ENCODE results near the gene SETD3. TPM values are rescaled to one million over a fixed set of nuclear protein-coding genes. Genes with fewer than 3 reads are reported as not detected.

The SETD3 gene
- total RNA-seq, 1 experiment from 2014 or later: 90.3 TPM

DNA sequence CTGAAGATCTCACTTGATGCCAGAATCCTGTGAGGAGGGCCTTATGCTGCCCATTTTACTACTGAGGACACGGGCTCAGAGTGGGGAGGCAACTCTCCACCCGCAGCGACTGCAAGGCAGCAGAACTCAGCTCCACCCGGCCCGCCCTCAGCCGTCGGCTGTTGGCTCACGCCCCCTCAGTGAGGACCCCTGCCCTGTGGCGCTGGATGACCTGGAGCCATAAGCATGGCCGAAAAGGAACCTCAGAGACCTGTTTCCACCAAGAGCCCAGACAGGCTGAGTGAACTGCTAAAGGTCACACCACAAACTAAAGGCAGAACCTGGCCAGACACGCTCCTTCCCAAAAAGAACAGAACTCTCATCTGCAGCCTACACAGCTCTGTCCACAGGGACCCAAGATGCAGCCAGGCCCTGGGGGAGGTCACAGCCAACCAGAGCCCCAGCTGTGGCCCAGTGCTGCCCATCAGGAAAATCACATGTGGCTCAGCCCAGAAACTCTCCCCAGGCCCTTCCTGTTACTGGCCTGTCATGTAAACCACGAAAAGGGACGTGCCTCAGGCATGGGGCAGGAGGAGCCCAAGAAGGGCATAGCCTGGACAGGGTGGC lies 33.4 kb upstream of the SETD3 start:
- Histone ChIP-seq H3K27me3 (ENCODE audit: low read length) (no peaks in the 10 kb centered on the region), H3K36me3 (ENCODE audit: insufficient read depth, low read length) (no peaks in the 10 kb centered on the region; the same call in 1 of the 2 replicates), H3K4me2 (ENCODE audit: low read depth, low read length, poor library complexity, severe bottlenecking) (no peak overlapping the region), H3K9me3 (ENCODE audit: low read length) (no peaks in the 10 kb centered on the region), H3K27ac (ENCODE audit: low read length) (no peak overlapping the region), H3K79me2 (ENCODE audit: low read length) (no peaks in the 10 kb centered on the region), H3K4me3 (ENCODE audit: low read length) (no peak overlapping the region), H2AFZ (ENCODE audit: low read length) (no peak overlapping the region), H3K9ac (ENCODE audit: low read length) (no peak overlapping the region), H3K4me1 (ENCODE audit: low read length) (no peaks in the 10 kb centered on the region), H3K9me2 (replicated peaks; ENCODE audit: insufficient read depth, low read length) (no peaks in the 10 kb centered on the region), H4K20me1 (ENCODE audit: insufficient read depth, low read depth, low read length) (peaks cover 42% of the 10 kb centered on the region)
- no peak for DNase-seq

GRCh38 chr14:99513183-99513694 lies 32.6 kb upstream of the SETD3 start:
- Histone ChIP-seq H4K20me1 (ENCODE audit: insufficient read depth, low read depth, low read length) (peaks cover 47% of the 10 kb centered on the region), H3K36me3 (ENCODE audit: insufficient read depth, low read length) (peaks cover 5% of the 10 kb centered on the region; the same call in 1 of the 2 replicates), H3K79me2 (ENCODE audit: low read length) (no peaks in the 10 kb centered on the region), H3K27ac (ENCODE audit: low read length) (no peak overlapping the region), H3K4me3 (ENCODE audit: low read length) (no peak overlapping the region), H3K9me3 (ENCODE audit: low read length) (no peaks in the 10 kb centered on the region), H3K27me3 (ENCODE audit: low read length) (no peaks in the 10 kb centered on the region), H3K4me2 (ENCODE audit: low read depth, low read length, poor library complexity, severe bottlenecking) (no peak overlapping the region), H3K9me2 (replicated peaks; ENCODE audit: insufficient read depth, low read length) (no peaks in the 10 kb centered on the region), H2AFZ (ENCODE audit: low read length) (no peak overlapping the region), H3K4me1 (ENCODE audit: low read length) (no peaks in the 10 kb centered on the region), H3K9ac (ENCODE audit: low read length) (no peak overlapping the region)
- no peak for DNase-seq

- Histone ChIP-seq H3K4me3 (ENCODE audit: low read length) (no peak overlapping the region), H2AFZ (ENCODE audit: low read length) (no peak overlapping the region), H3K9ac (ENCODE audit: low read length) (no peak overlapping the region), H3K79me2 (ENCODE audit: low read length) (no peaks in the 10 kb centered on the region), H3K4me2 (ENCODE audit: low read depth, low read length, poor library complexity, severe bottlenecking) (no peak overlapping the region), H4K20me1 (ENCODE audit: insufficient read depth, low read depth, low read length) (peaks cover 47% of the 10 kb centered on the region), H3K27ac (ENCODE audit: low read length) (no peak overlapping the region), H3K27me3 (ENCODE audit: low read length) (no peaks in the 10 kb centered on the region), H3K36me3 (ENCODE audit: insufficient read depth, low read length) (peaks cover 9% of the 10 kb centered on the region; the same call in 1 of the 2 replicates), H3K9me2 (replicated peaks; ENCODE audit: insufficient read depth, low read length) (no peaks in the 10 kb centered on the region), H3K9me3 (ENCODE audit: low read length) (no peaks in the 10 kb centered on the region), H3K4me1 (ENCODE audit: low read length) (no peaks in the 10 kb centered on the region)
- DNase-seq: no peak
Observed at GRCh38 chr14:99512571-99513182, 32.0 kb upstream of the SETD3 start.

DNA sequence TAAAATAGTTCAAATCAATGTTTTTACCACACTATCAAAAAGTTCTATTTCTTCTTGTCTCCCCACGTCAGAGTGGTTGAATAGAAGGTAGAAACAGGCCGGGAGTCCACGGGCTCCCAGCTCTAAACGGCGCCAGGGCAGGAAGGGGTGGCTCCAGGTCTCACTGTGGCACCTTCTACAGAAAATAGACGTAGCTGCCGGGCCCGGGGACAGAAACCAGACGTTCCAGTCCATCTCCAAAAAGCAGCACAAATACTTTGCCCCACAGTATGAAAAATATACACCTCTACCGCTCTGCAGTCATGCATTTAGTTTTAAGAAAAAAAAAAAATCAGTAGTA lies 31.4 kb upstream of the SETD3 start:
- Histone ChIP-seq H3K27ac (ENCODE audit: low read length) (no peak overlapping the region), H3K9me3 (ENCODE audit: low read length) (no peaks in the 10 kb centered on the region)

DNA sequence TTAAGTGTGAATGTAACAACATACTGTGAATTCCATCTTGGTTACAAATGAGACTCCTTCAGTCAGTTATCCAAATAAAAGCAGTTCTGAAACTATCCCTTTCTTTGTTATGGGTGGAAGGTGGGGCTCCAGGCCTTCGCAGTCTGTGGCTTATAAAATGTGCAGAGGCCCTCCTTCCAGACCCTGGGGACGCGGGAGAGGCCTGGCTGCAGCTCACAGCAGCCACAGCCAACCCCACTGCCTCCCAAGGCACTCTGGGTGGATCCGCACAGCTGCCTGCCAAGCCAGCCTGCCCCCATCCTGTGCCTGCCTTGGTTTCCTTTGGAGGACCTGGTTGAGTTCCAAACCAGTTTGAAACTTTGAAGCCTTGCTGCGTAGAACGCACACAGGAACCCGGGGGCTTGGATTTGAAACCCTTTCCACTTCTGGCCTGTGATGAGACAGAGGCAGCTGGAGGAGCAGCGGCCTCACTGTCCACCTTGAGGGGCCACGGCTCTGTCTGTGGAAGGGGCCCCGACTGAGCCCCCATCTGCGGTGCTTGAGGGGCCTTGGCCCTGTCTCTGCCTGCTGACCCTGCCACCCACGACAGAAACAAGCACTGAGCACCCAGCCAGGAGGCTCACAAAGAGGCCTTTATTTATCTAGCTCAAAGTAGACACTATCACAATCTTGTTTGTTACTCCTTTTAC lies 30.9 kb upstream of the SETD3 start:
- no peaks in the 10 kb centered on the region for H3K27me3 ChIP-seq (ENCODE audit: low read length)
- H3K4me2 ChIP-seq (ENCODE audit: low read depth, low read length, poor library complexity, severe bottlenecking): no peak overlapping the region
- no peaks in the 10 kb centered on the region for H3K9me3 ChIP-seq (ENCODE audit: low read length)
- no peak overlapping the region for H3K9ac ChIP-seq (ENCODE audit: low read length)
- no peak overlapping the region for H3K4me3 ChIP-seq (ENCODE audit: low read length)
- H2AFZ ChIP-seq (ENCODE audit: low read length): no peak overlapping the region
- H3K36me3 ChIP-seq (ENCODE audit: insufficient read depth, low read length): peaks cover 19% of the 10 kb centered on the region
- H3K9me2 ChIP-seq (replicated peaks; ENCODE audit: insufficient read depth, low read length): no peaks in the 10 kb centered on the region
- H3K79me2 ChIP-seq (ENCODE audit: low read length): no peaks in the 10 kb centered on the region
- DNase-seq: no peak
- no peak overlapping the region for H3K27ac ChIP-seq (ENCODE audit: low read length)
- peaks cover 38% of the 10 kb centered on the region for H4K20me1 ChIP-seq (ENCODE audit: insufficient read depth, low read depth, low read length)
- no peaks in the 10 kb centered on the region for H3K4me1 ChIP-seq (ENCODE audit: low read length)

More for the DNA sequence above, 31.4 kb upstream of the SETD3 start:
- H2AFZ ChIP-seq (ENCODE audit: low read length): no peak overlapping the region
- no peak overlapping the region for H3K9ac ChIP-seq (ENCODE audit: low read length)
- peaks cover 14% of the 10 kb centered on the region for H3K36me3 ChIP-seq (ENCODE audit: insufficient read depth, low read length)
- H3K27me3 ChIP-seq (ENCODE audit: low read length): no peaks in the 10 kb centered on the region
- DNase-seq: no peak
- H3K79me2 ChIP-seq (ENCODE audit: low read length): no peaks in the 10 kb centered on the region
- H3K4me1 ChIP-seq (ENCODE audit: low read length): no peaks in the 10 kb centered on the region
- no peaks in the 10 kb centered on the region for H3K9me2 ChIP-seq (replicated peaks; ENCODE audit: insufficient read depth, low read length)
- no peak overlapping the region for H3K4me3 ChIP-seq (ENCODE audit: low read length)
- no peak overlapping the region for H3K4me2 ChIP-seq (ENCODE audit: low read depth, low read length, poor library complexity, severe bottlenecking)
- H4K20me1 ChIP-seq (ENCODE audit: insufficient read depth, low read depth, low read length): peaks cover 43% of the 10 kb centered on the region

- Histone ChIP-seq H3K27ac (ENCODE audit: low read length) (no peak overlapping the region), H3K79me2 (ENCODE audit: low read length) (no peaks in the 10 kb centered on the region), H2AFZ (ENCODE audit: low read length) (no peak overlapping the region), H3K36me3 (ENCODE audit: insufficient read depth, low read length) (peaks cover 24% of the 10 kb centered on the region), H3K4me3 (ENCODE audit: low read length) (no peak overlapping the region), H3K4me2 (ENCODE audit: low read depth, low read length, poor library complexity, severe bottlenecking) (no peak overlapping the region), H3K9me2 (replicated peaks; ENCODE audit: insufficient read depth, low read length) (no peaks in the 10 kb centered on the region), H3K4me1 (ENCODE audit: low read length) (no peaks in the 10 kb centered on the region), H3K9ac (ENCODE audit: low read length) (no peak overlapping the region), H3K27me3 (ENCODE audit: low read length) (no peaks in the 10 kb centered on the region), H4K20me1 (ENCODE audit: insufficient read depth, low read depth, low read length) (peaks cover 41% of the 10 kb centered on the region), H3K9me3 (ENCODE audit: low read length) (no peaks in the 10 kb centered on the region)
- no peak for DNase-seq
Observed at GRCh38 chr14:99510556-99511139, 30.0 kb upstream of the SETD3 start.

- H3K9me2 ChIP-seq (replicated peaks; ENCODE audit: insufficient read depth, low read length): no peaks in the 10 kb centered on the region
- H3K27ac ChIP-seq (ENCODE audit: low read length): no peak overlapping the region
- H3K4me2 ChIP-seq (ENCODE audit: low read depth, low read length, poor library complexity, severe bottlenecking): no peak overlapping the region
- H3K4me1 ChIP-seq (ENCODE audit: low read length): no peaks in the 10 kb centered on the region
- no peaks in the 10 kb centered on the region for H3K79me2 ChIP-seq (ENCODE audit: low read length)
- H2AFZ ChIP-seq (ENCODE audit: low read length): no peak overlapping the region
- peaks cover 29% of the 10 kb centered on the region for H3K36me3 ChIP-seq (ENCODE audit: insufficient read depth, low read length)
- H3K9ac ChIP-seq (ENCODE audit: low read length): no peak overlapping the region
- H3K9me3 ChIP-seq (ENCODE audit: low read length): no peaks in the 10 kb centered on the region
- peaks cover 43% of the 10 kb centered on the region for H4K20me1 ChIP-seq (ENCODE audit: insufficient read depth, low read depth, low read length)
- no peaks in the 10 kb centered on the region for H3K27me3 ChIP-seq (ENCODE audit: low read length)
- DNase-seq: no peak
- no peak overlapping the region for H3K4me3 ChIP-seq (ENCODE audit: low read length)
Observed at GRCh38 chr14:99509871-99510555, 29.4 kb upstream of the SETD3 start.

All from Karpas-422 (cell line).